Endometrium (tissue), 2 donors: ENCODE results near the gene BRSK1.
"Not testable (repeated sequence)": the region's sequence is repeated elsewhere in the genome, so short reads cannot be mapped to it uniquely, and the experiment has no call there.

ENCODE experiments used
- FAIRE-seq: peaks from 2 replicates; lab custom pipeline; 2012; peaks lifted over from hg19 to GRCh38; lab: Jason Lieb, UNC
- donor health status: control.
- donor health status: control.

BRSK1 gene

DNA sequence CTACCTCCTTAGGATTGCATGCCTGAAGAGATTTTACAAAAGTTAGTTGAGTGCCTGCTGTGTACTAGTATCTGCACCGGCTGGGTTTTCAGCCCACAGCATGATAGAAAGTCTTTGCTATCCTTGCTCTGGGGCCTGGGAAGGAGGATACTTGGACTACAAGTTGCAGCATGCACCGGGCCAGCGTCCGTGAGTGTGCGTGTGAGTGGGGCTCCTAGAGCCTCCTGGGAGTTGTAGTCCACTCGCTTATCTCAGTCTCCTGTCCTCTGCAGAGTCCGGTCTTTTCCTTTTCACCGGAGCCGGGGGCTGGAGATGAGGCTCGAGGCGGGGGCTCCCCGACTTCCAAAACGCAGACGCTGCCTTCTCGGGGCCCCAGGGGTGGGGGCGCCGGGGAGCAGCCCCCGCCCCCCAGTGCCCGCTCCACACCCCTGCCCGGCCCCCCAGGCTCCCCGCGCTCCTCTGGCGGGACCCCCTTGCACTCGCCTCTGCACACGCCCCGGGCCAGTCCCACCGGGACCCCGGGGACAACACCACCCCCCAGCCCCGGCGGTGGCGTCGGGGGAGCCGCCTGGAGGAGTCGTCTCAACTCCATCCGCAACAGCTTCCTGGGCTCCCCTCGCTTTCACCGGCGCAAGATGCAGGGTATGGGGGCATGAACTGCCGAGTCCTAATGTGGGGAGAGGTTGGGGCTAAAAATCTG lies 20.6 kb downstream of the BRSK1 start:
- no peak for FAIRE-seq

DNA sequence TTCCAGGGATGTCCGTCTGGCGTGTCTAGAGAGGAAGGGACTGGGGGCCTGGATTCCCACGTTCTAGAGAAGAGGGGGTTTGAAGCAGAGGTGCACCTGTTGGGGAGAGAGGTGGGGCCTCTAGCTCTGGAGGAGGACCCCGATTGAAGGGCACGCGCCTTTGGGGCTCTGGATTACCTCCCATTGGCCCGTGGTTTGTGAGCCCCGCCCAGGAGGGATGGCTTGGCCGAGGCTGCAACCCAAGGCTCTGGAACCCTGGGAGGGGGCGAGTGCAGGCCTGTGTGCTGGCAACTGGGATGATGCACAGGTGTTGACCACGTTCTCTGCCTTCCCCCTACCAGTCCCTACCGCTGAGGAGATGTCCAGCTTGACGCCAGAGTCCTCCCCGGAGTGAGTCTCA lies 21.2 kb downstream of the BRSK1 start:
- FAIRE-seq, result no peak

- FAIRE-seq, result no peak
These were observed 21.7 kb downstream of the BRSK1 start for GRCh38 chr19:55305491-55305890.

- no peak for FAIRE-seq
These were observed 22.3 kb downstream of the BRSK1 start for GRCh38 chr19:55305983-55306562.

DNA sequence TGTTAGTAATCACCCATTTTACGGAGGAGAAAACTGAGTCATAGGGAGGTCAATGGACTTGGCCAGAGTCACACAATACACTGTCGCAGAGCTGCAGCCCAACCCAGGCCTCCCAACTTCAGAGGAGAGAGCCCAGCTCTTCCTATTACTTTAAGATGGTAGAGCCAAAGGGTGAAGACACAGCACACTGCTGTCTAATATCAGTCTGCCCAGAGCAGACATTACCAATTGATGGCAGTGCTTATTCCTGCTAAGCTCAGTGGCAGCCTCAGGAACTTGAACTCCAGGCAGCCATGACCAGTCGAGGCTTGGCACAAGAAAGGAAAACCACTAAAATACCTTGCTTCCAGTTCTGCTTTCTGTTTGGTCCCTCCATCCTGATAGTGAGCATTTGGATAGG lies 22.9 kb downstream of the BRSK1 start:
- FAIRE-seq, result no peak

DNA sequence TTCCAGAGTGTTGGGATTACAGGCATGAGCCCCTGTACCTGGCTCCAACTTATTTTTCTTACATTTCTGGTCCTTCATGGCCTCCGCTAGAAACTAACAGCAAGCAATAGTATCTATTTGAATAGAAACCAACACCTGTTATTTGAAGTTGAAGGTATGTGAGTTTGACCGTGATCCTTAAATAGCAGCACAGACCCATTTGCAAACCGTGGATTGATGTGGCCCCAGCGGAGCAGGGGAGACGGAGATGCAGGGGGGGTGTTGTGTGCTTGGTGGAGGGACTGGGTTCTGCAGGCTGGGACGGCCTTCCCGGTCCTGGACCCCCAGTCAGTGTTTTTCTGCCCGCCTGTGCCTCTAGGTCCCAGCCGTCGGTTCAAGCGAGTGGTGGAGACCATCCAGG lies 24.5 kb downstream of the BRSK1 start:
- FAIRE-seq, result no peak

GRCh38 chr19:55309448-55309847 lies 25.7 kb downstream of the BRSK1 start:
- no peak for FAIRE-seq

DNA sequence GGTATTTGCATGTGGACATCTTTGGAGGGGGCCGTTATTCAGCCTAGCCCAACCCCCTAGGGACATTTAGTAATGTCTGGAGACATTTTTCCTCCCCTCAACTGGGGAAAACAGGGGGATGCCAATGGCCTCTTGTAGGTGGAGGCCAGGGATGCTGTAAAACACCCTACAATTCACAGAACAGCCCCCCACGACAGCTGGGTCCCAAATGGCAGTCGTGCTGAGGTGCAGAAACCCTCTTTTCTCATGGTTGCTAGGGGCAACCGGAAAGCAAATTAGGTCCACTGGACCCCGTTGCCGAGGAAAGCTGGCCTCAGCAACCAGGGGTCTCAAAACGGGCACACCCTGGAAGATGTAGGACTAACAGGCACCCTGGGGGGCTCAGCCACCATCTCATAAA lies 26.7 kb downstream of the BRSK1 start:
- no peak for FAIRE-seq

- FAIRE-seq, result no peak
These were observed 27.6 kb downstream of the BRSK1 start for GRCh38 chr19:55311397-55311796.

- FAIRE-seq, result no peak
These were observed 28.0 kb downstream of the BRSK1 start for GRCh38 chr19:55311797-55312196.

DNA sequence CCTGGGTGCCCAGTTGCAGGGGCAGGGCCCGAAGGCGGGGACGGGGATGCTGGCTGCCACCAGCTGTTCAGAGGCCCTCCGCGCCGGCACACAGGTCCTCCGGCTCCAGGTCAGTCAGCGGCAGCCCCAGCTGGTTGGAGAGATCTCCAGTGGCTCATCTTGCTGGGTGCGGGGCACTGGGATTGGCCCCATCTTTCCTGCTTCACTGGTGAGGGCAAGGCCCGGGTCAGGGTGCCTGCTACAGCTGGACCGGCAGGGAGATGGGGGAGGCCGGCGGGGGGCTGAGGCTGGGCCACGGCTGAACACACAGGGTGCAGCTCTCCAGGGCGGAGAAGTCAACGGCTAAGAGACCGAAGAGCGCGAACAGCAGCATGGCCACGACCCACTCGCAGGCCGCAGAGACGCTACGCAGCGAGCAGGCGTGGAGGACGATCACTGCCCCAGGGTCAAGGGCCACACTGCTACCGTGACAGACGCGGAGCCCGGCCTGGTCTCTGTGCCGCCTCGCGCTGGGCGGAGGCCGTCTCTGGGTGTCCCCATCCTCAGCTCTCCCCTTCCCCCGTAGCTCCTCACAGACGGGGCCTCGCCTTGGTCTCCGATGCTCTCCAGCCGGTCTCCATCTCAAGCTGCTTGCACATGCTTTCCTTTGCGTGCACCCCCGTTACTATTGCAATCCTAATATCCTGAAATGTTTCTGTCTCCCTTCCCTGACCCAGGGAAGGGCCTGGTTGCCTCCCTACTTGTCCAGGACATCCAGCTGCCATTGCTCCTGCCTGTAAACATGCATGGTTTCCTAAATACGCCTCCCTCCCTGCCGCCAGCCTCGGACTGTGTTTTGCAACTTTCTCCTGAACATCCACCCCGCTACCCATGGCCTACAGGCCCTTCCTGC lies 29.1 kb downstream of the BRSK1 start:
- FAIRE-seq, result no peak

- FAIRE-seq, result no peak
These were observed 30.6 kb downstream of the BRSK1 start for GRCh38 chr19:55314396-55314795.

DNA sequence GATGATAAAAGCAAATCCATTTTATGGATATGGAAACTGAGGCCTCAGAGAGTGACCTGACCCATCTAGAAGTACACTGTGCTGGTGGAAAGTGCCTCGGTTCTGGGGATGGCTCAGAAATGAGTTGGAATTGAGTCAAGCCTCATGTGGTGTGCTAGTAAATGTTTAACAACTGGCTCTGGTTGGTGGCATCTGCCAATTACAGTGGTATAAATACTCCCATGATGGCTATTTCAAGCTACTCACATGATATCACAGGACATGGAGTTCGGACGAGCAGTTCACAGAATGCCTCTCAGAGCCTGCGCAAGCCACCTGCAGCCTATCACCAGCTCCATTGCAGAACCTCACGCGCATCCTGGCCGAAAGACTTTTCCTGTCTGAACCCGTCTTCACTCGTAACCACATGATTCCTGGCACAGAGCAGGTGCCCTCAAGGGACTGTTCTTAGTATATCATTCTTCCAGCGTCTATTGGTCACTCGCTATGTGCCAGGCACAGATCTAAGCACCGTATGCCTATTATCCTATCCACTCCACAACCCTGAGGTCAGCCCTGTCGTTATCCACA lies 32.2 kb downstream of the BRSK1 start:
- FAIRE-seq, result no peak

DNA sequence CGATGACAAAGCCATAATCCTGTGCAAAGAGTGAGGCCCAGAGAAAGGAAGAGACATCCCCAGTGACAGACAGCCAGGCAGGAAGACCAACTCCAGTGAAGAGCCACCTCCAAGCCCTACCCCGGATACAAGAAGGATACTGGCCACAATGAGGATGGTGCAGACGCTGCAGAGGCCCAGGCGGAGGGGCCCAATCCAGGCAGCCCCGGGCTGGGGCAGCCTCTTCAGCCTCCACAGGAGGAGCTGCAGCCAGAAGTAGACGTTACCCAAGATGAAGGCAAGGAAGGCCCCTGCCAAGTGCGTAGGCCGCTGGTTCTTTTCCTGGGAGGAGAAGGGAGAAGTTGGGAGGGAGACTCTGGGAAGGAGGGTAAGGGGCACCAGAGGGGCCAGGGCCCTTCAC lies 32.8 kb downstream of the BRSK1 start:
- FAIRE-seq, result no peak

DNA sequence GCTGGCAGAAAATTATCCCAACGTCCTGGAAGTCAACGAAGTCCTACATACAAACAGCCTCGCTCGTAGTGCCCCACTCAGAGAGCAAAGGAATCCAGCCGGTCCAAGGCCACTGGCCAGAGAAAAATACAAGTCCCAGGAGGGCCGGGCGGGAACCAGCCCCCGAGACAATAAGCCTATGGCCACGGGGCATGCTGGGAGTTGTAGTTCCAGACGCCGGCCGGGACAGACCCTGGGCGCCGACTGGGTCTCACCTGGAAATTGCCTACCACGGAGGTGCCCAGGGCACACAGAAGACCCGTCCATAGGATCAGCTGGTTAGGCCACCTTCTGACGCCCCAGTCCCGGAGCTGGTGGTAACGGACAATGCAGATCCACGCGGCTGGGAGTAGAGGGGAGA lies 36.0 kb downstream of the BRSK1 start:
- FAIRE-seq, result no peak

DNA sequence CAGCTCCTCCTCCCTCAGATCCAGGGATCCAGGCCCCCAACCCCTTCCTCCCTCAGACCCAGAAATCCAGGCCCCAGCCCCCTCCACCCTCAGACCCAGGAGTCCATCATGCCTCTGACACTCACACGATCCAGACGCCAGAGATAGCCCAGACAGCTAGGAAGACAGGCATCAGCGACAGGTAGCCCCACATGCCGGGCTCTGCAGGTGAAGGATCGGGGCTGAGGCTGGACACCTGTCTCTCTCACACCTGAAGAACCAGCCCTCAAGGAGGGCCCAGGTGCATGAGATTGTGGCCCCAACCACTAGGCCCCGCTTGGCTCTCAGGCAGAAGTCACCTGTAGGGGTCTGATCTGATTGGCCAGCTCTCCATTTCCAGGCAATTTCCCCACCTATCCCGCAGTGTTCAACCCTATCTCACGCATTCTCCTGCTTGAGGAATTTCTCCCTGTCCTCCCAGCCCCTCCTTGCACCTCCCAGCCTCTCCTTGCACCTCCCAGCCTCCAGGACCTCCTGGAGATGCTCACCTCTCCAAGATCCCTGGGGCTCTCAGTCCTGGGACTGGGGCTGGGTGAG lies 37.1 kb downstream of the BRSK1 start:
- FAIRE-seq, result no peak

- no peak for FAIRE-seq
These were observed 37.8 kb downstream of the BRSK1 start for GRCh38 chr19:55321466-55322137.

- no peak for FAIRE-seq
These were observed 38.5 kb downstream of the BRSK1 start for GRCh38 chr19:55322204-55322885.

- no peak for FAIRE-seq
These were observed 40.9 kb downstream of the BRSK1 start for GRCh38 chr19:55324662-55325061.

DNA sequence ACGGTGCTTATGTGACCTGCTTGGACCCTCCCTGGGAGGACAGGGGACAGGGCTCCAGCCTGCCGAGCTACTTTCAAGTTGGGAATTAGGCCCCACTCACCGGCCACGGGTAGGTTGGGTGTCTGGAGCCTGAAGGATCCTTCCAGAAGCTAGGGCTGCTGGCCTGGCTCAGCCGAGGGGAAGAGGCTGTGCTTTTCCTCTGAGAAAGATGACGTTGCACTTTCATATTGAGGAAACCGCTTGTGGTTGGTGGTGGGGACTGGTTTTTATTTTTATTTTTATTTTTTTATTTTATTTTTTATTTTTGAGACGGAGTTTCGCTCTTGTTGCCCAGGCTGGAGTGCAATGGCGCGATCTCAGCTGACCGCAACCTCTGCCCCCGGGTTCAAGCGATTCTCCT lies 41.4 kb downstream of the BRSK1 start, which contains the start of gene TMEM150B:
Gene TMEM150B (minus strand): TSS at position 170 of the 400 bp plus-strand sequence. CDS start 4,305 bp downstream, outside the sequence.
- no peak for FAIRE-seq

DNA sequence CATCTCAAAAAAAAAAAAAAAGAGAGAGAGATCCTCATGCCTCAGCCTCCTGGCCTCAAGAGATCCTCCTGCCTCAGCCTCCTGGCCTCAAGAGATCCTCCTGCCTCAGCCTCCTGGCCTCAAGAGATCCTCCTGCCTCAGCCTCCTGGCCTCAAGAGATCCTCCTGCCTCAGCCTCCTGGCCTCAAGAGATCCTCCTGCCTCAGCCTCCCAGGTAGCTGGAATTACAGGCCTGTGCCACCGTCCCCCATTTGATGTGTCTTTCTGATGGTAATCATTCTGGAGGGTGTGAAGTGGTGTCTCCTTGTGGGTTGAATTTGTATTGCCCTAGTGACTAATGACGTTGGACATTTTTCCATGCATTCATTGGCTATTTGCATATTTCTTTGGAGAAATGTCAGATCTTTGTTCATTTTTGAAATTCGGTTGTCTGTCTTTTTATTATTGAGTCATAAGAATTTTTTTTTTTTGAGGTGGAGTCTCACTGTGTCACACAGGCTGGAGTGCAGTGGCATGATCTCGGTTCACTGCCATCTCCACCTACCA lies 45.0 kb downstream of the BRSK1 start:
- FAIRE-seq, result not testable (repeated sequence)
